PC-3 (cell line): ENCODE data around the gene NRCAM. TPM values are rescaled to one million over a fixed set of nuclear protein-coding genes. Genes with fewer than 3 reads are reported as not detected.

Experiments used
- ATAC-seq: fragments of 200-7000 bp; cut with Tn5 transposase; 2 replicates; pipeline ENCODE4 v1.9.1; 2020; ENCODE audit warnings: mild to moderate bottlenecking, moderate library complexity
- BruUV-seq: library from RNA; stranded (reverse); fragments of 400-500 nt; replicated peaks from 2 replicates; lab custom pipeline; 2021; lab: Mats Ljungman, UMichigan
- CTCF ChIA-PET: fragments of 300-600 bp; sonication (Branson Sonifier 250); formaldehyde crosslinking; loops from one replicate; lab custom pipeline; 2022; ENCODE audit warnings: antibody characterized with exemption; lab: Charles Lee
- POLR2A ChIA-PET: fragments of 300-600 bp; sonication (Branson Sonifier 250); formaldehyde crosslinking; loops from one replicate; lab custom pipeline; 2022; ENCODE audit warnings: antibody characterized with exemption; ENCODE audit not compliant: unreplicated experiment; lab: Charles Lee
- DNase-seq: peaks from one replicate; pipeline ENCODE4 v3.0.0-alpha.2; 2015
- H2AFZ ChIP-seq: fragments of 300-600 bp; sonication (generic); 2 replicates; pipeline ENCODE4 v1.6.0; 2016; ENCODE audit warnings: antibody characterized with exemption, low read length
- H3F3A ChIP-seq: fragments of 300-600 bp; sonication (generic); one replicate; pipeline ENCODE4 v1.6.0; 2017; ENCODE audit warnings: antibody characterized with exemption, low read length, control low read depth, mild to moderate bottlenecking; ENCODE audit not compliant: unreplicated experiment
- H3K27ac ChIP-seq: fragments of 300-600 bp; sonication (generic); 2 replicates; pipeline ENCODE4 v1.5.1; 2016; ENCODE audit warnings: mild to moderate bottlenecking, low read length
- H3K27me3 ChIP-seq: fragments of 300-600 bp; sonication (generic); 2 replicates; pipeline ENCODE4 v1.6.1; 2016; ENCODE audit warnings: low read length, mixed read lengths
- H3K36me3 ChIP-seq: fragments of 300-600 bp; sonication (generic); 2 replicates; pipeline ENCODE4 v1.6.1; 2016; ENCODE audit warnings: low read depth, mixed run types, low read length, mixed read lengths
- H3K4me1 ChIP-seq: fragments of 300-600 bp; sonication (generic); 2 replicates; pipeline ENCODE4 v1.5.1; 2016; ENCODE audit warnings: low read length; ENCODE audit not compliant: insufficient read depth
- H3K4me2 ChIP-seq: fragments of 300-600 bp; sonication (generic); 2 replicates; pipeline ENCODE4 v1.6.0; 2016; ENCODE audit warnings: low read length
- H3K4me3 ChIP-seq: fragments of 300-600 bp; sonication (generic); 2 replicates; pipeline ENCODE4 v1.5.1; 2016; ENCODE audit warnings: mild to moderate bottlenecking, low read length, mixed read lengths
- H3K79me2 ChIP-seq: fragments of 300-600 bp; sonication (generic); 2 replicates; pipeline ENCODE4 v1.6.1; 2017; ENCODE audit warnings: low read length, mixed read lengths
- H3K9ac ChIP-seq: fragments of 300-600 bp; sonication (generic); 2 replicates; pipeline ENCODE4 v1.6.0; 2016; ENCODE audit warnings: mild to moderate bottlenecking, low read length
- H3K9me2 ChIP-seq: fragments of 300-600 bp; sonication (generic); replicated peaks from 2 replicates; pipeline ENCODE4 v1.6.1; 2016; ENCODE audit warnings: mixed run types, low read length, mixed read lengths
- H3K9me3 ChIP-seq: fragments of 300-600 bp; sonication (generic); 2 replicates; pipeline ENCODE4 v1.6.1; 2016; ENCODE audit warnings: low read length, mixed read lengths
- H4K20me1 ChIP-seq: fragments of 300-600 bp; sonication (generic); 2 replicates; pipeline ENCODE4 v1.6.1; 2016; ENCODE audit warnings: low read length, mixed read lengths
- CTCF ChIP-seq: fragments of 300-600 bp; sonication (generic); conservative IDR thresholded peaks from 2 replicates; pipeline ENCODE4 v1.5.1; 2017; ENCODE audit warnings: antibody characterized with exemption, low read depth, mild to moderate bottlenecking, low read length
- EZH2 ChIP-seq: fragments of 300-600 bp; sonication (generic); IDR thresholded peaks from one replicate; pipeline ENCODE4 v1.6.1; 2017; ENCODE audit warnings: antibody characterized with exemption, mild to moderate bottlenecking, low read length; ENCODE audit not compliant: unreplicated experiment
- EZH2phosphoT487 ChIP-seq: fragments of 300-600 bp; sonication (generic); IDR thresholded peaks from 2 replicates; pipeline ENCODE4 v1.6.1; 2018; ENCODE audit warnings: mild to moderate bottlenecking, antibody characterized with exemption, low read length, borderline replicate concordance
- intact Hi-C: fragments of 100-400 bp; cut with micrococcal nuclease; formaldehyde crosslinking; loops from 2 replicates; pipeline ENCODE4 v1.9.0; 2023
- total RNA-seq: library from RNA; depleted of rRNA; stranded (reverse); fragments of >200 nt; gene quantifications from 2 replicates; pipeline ENCODE4 v1.2.3, GENCODE V29; 2014

NRCAM gene
- total RNA-seq, 1 experiment from 2014 or later: not detected

DNA sequence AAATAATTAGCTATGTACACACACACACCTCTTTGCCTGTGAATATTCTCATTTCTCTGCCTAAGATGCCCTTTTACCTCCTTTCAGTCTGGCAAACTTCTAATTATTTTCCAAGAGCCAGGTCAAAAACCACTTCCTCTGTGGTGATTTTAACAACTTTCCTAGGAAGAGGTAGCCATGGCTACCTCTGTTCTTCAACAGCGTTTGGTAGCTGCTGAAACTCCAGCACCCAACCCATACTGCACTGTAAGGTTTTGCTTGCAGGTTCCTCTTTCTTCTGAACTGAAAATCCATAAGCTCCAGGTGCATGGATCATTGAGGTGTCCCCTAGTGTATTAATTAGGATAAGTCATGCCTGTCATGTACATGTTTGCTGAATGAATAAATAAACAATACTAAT lies 25.6 kb downstream of the NRCAM start:
- H3K27ac ChIP-seq: no peak overlapping the region
- intact Hi-C loops: no loop called here
- H3K9me3 ChIP-seq: no peaks in the 10 kb centered on the region
- TF ChIP-seq EZH2phosphoT487: no peak
- no peak for TF ChIP-seq CTCF
- no peak for TF ChIP-seq EZH2
- no peaks in the 10 kb centered on the region for H3F3A ChIP-seq
- no peaks in the 10 kb centered on the region for H3K9me2 ChIP-seq
- H3K4me3 ChIP-seq: no peak overlapping the region
- ATAC-seq (no peak), DNase-seq (no peak)
- no peaks in the 10 kb centered on the region for H3K79me2 ChIP-seq
- H3K9ac ChIP-seq: no peak overlapping the region
- H3K4me2 ChIP-seq: no peak overlapping the region
- H3K4me1 ChIP-seq: no peaks in the 10 kb centered on the region
- no peaks in the 10 kb centered on the region for H4K20me1 ChIP-seq
- no peaks in the 10 kb centered on the region for H3K36me3 ChIP-seq
- no peak overlapping the region for H2AFZ ChIP-seq
- ChIA-PET POLR2A (no interaction called here), CTCF (no interaction called here)
- BruUV-seq: no TSS peak
- H3K27me3 ChIP-seq: peaks cover 60% of the 10 kb centered on the region

DNA sequence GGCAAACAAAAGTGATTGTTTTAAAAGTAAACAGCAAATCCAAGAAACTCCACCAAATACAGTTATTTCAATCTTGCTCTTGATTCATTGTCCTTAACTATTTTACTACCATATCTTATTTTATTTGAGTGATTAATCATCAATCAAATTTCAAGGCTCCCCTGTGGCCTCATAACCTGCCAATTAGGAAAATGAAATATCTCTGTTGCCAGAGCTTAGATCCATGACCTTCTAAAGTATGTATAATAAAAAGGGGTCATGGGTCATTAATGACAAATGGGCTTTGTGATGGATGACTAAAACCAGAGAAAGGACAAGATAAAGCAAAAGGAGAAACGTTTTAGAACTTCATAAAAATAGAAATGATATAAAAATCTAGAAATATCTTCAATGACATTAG lies 28.5 kb downstream of the NRCAM start:
- Histone ChIP-seq H3F3A (no peaks in the 10 kb centered on the region), H3K79me2 (no peaks in the 10 kb centered on the region), H3K9ac (no peak overlapping the region), H3K36me3 (no peaks in the 10 kb centered on the region), H3K4me3 (no peak overlapping the region), H3K9me2 (no peaks in the 10 kb centered on the region), H3K27ac (no peak overlapping the region), H3K27me3 (peaks cover 73% of the 10 kb centered on the region), H2AFZ (no peak overlapping the region), H3K4me1 (no peaks in the 10 kb centered on the region), H4K20me1 (no peaks in the 10 kb centered on the region), H3K4me2 (no peak overlapping the region), H3K9me3 (no peaks in the 10 kb centered on the region)
- ChIA-PET CTCF (no interaction called here), POLR2A (no interaction called here)
- DNase-seq (no peak), ATAC-seq (no peak)
- no TSS peak for BruUV-seq
- intact Hi-C loops: no loop called here
- no peak for TF ChIP-seq CTCF
- TF ChIP-seq EZH2: no peak
- TF ChIP-seq EZH2phosphoT487: no peak

DNA sequence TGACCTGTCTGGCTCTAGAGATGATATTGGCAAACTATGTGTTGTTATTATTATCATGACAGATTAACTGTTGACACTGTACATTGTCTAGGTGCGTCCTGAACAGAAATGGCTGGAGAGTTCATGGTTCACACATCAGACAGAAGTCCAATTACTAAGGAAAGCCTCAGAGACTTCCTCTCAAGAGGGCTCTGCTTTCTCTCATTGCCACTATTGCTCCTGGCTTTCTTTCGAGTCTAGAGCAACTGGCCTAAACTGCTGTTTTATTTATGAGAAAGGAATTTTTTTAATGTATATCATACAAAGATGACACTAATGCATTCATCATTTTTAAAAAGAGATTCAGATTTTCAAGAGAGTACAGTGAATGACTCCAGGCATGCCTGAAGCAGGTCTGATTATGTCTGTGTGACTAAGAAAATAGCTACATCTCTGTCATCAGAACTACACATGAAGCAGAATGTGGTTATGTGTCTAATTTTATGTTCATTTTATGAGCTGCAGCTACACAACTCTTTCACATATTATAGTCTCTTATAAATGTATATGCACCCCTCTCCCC lies 30.4 kb downstream of the NRCAM start:
- H3F3A ChIP-seq: no peaks in the 10 kb centered on the region
- no peaks in the 10 kb centered on the region for H3K9me2 ChIP-seq
- no peaks in the 10 kb centered on the region for H3K4me1 ChIP-seq
- no peak overlapping the region for H3K27ac ChIP-seq
- no peak overlapping the region for H3K4me3 ChIP-seq
- TF ChIP-seq EZH2 (no peak), CTCF (no peak), EZH2phosphoT487 (no peak)
- H3K4me2 ChIP-seq: no peak overlapping the region
- H3K36me3 ChIP-seq: no peaks in the 10 kb centered on the region
- ChIA-PET CTCF (no interaction called here), POLR2A (no interaction called here)
- no peaks in the 10 kb centered on the region for H4K20me1 ChIP-seq
- intact Hi-C loops: no loop called here
- H3K27me3 ChIP-seq: peaks cover 69% of the 10 kb centered on the region
- ATAC-seq (no peak), DNase-seq (no peak)
- no peaks in the 10 kb centered on the region for H3K79me2 ChIP-seq
- H2AFZ ChIP-seq: no peak overlapping the region
- no peak overlapping the region for H3K9ac ChIP-seq
- H3K9me3 ChIP-seq: no peaks in the 10 kb centered on the region
- no TSS peak for BruUV-seq
